Measurements from ENCODE around the gene TTC23.

DNA sequence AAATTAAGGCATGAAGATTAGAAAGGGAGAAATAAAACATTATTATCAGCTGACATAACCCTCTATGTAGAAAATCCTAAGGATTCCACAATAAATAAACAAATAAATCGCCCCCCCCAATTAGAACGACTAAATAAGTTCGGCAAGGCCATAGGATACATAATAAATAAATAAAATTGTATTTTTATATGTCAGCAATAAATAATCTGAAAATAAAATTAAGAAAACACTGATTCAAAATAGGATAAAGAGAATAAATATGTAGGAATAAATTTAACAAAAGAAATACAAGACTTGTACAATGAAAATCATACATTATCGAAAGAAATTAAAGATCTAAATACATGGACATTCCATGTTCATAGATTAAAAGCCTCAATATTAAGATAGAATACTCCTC, 5.1 kb downstream of the TTC23 start:
- TF ChIP-seq, protein P1, sequence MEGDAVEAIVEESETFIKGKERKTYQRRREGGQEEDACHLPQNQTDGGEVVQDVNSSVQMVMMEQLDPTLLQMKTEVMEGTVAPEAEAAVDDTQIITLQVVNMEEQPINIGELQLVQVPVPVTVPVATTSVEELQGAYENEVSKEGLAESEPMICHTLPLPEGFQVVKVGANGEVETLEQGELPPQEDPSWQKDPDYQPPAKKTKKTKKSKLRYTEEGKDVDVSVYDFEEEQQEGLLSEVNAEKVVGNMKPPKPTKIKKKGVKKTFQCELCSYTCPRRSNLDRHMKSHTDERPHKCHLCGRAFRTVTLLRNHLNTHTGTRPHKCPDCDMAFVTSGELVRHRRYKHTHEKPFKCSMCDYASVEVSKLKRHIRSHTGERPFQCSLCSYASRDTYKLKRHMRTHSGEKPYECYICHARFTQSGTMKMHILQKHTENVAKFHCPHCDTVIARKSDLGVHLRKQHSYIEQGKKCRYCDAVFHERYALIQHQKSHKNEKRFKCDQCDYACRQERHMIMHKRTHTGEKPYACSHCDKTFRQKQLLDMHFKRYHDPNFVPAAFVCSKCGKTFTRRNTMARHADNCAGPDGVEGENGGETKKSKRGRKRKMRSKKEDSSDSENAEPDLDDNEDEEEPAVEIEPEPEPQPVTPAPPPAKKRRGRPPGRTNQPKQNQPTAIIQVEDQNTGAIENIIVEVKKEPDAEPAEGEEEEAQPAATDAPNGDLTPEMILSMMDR (IDR thresholded peaks at IDR 0.05) = no peak
- no peak for TF ChIP-seq POLR2A (IDR thresholded peaks at IDR 0.05; ENCODE audit: low read depth)
